HG02759 (cell line): ENCODE measurements around the gene INPP4B.

Experiments
- ATAC-seq: cut with Tn5 transposase; IDR thresholded peaks from one replicate; pipeline ENCODE4 v1.9.1; 2021; ENCODE audit warnings: mild to moderate bottlenecking, moderate library complexity; ENCODE audit not compliant: unreplicated experiment

Gene INPP4B

DNA sequence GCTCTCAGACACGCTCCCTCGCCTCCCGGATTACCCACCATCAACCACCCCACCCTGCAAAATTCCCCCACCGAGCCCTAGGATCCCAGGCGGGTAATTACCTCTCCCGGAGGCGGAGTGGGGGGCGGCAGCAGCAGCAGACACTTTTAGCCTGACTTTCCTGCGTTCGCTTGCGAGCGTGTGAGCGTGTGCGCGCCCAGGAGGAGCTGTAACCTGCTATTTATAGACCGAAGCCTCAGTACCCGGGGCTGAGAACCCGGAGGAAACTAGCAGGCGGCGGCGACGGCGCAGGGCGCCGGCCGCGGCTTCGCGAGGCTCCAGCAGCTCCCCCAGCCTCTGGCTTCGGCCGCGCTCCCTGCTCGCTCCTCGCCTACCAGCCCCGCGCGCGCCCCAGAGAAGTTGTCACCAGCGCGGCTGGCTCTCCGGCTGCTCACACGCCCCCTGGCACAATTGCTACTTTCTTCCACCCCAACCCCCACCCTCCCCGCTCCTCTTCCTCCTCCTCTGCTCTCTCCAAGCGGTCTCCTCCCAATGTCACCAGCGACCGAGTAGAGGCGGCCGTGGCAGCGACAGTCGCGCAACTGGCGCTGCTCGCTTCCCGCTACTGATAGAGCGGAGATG lies at the start of gene INPP4B:
Gene INPP4B (minus strand): TSS at position 194 of the 621 bp plus-strand sequence.
- no peak for ATAC-seq

- no peak for ATAC-seq
Measured at GRCh38 chr4:142893012-142893411, 46.9 kb upstream of the INPP4B start.

GRCh38 chr4:142886566-142886965 lies 40.5 kb upstream of the INPP4B start:
- ATAC-seq = no peak

DNA sequence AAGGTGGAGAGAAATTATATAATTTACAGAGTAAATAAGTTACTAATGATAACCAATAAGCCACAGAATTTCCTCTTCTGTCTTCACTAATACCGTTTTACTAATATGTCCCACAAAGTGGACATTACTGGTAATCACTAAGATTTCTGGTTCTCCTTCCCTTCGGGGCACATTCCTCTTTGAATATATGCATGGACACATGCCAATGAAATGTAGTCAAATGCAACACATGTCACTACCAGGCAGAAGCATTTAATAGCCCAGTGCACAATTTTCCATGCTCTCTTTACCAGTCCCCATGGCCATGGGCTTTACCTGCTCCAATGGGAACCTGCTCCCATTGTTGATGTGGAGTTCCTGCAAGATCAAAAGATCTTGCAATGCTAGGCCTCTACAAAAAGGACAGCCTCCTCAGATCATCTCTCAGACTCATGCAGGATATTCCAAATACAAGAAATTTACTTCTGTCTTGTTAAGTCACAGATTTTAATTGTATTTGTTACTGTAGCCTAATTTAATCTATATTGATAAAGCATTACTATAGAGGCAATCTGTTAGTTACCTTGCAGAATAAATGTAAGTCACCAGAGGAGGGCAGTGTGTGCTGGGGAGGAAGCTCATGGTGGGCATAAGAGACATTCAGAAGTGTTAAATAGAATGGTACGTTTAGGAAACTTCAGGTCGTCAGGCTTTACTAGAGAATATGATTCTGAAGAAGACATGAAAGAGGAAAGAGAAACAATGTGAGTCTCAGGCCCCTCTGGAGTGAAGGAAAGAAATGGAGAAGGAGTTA lies 37.1 kb upstream of the INPP4B start:
- ATAC-seq = no peak

DNA sequence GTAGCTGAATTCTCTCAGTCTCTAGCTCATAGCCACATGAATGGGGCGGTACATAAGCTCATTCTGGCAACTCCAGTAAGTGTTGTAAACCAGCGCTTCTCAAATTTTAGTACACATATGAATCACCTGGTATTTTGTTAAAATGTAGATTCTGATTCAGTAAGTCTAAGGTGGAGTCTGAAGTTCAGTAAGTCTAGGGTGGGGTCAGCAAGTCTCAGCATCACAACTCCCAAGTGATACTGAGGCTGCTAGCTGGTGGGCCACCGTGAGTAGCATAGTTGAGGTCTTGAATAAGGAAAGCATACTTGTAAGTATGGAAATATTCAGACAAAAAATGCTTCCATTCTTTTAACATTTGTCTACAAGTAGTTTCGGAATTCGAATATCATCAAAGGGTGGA lies 36.1 kb upstream of the INPP4B start:
- ATAC-seq = no peak

DNA sequence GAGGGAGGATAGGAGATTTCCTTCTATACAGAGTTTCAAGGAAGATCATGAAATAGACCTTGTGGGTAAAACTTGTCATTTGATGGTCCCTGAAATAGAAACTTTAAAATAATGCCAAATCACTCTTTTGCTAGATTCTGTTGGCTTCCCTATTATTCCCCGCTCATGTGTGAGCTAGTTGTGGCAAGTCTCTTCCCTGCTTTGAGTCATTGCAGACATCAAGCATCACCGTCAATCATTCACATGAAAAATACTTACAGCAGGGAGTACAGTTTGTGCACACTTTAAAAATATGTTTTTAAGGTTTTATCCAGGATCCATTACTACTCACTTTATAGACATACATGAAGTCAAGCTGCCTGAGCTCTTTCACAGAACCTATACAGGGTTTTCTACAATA lies 35.2 kb upstream of the INPP4B start:
- ATAC-seq = no peak

- ATAC-seq = no peak
Measured at GRCh38 chr4:142875117-142875516, 29.0 kb upstream of the INPP4B start.

- no peak for ATAC-seq
Measured at GRCh38 chr4:142874684-142875083, 28.6 kb upstream of the INPP4B start.

GRCh38 chr4:142866685-142867084 lies 20.6 kb upstream of the INPP4B start:
- ATAC-seq = no peak

DNA sequence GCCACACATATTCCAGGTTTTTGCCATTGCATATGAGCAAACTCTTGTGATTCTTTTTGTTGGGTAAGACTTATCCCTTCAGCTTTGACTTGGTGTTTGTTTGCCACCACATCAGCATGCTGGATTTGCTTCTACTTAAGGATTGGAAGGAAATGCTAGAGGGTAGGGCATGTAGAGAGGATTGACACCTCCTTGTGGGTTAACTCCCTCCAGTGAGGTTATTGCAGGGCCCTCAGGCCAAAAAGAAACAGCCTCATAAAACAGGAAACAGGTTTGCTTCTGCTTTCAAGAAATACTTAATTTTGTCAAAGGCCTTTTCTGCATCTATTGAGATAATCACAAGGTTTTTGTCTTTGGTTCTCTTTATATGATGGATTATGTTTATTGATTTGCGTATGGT lies 15.2 kb upstream of the INPP4B start:
- ATAC-seq = no peak

- no peak for ATAC-seq
Measured at GRCh38 chr4:142858965-142859364, 12.9 kb upstream of the INPP4B start.

DNA sequence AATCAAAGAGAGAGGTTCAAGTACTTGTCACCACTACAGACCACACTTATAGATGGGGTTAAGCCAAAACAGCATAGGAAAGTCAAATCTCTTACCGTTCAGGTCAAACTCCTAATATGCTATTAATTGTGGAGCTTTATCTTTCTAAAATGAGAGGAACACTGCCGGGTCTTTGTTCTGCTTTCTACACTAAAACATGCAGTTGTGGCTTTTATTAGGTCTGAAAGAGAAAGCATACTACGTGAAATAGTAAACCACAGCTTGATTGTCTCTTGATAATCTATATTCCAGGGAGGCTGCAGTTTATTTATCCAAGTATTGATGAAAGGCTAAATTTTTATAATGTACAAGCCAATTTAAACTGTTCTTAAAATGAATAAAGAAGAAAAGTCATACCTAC lies 12.3 kb upstream of the INPP4B start:
- no peak for ATAC-seq

DNA sequence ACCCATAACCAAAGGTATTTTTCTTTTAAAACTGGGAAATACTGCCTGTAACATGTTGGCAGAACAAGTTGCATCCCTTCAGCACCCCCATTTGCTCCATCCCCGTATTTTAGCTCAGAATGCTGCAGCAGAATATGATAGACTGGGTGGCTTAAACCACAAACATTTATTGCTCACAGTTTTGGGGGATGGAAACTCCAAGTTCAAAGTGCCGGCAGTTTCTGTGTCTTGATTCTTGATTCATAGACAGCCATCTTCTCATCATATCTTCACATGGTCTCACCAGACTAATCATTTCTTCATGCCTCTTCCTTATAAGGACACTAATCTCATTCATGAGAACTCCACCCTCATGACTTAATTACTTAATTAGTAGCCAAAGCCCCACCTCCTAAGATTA lies 10.5 kb upstream of the INPP4B start:
- ATAC-seq = no peak

DNA sequence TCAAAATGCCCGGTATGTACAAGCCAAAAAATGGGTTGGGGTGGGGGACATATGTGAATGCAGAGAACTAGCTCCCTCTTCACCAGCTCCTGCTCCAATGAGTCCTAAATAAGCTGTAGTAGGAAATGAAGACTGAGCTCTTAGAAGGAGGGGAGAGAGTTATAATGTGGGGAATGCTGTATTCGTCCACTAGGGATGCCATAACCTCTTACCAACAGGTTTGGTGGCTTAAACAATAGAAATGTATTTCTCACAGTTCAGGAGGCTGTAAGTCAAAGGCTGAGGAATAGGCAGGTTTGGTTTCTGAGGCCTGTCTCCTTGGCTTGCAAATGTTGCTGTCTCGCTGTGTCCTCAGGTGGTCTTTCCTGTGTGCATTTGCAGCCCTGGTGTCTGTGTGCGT lies 4.4 kb upstream of the INPP4B start:
- ATAC-seq = no peak

DNA sequence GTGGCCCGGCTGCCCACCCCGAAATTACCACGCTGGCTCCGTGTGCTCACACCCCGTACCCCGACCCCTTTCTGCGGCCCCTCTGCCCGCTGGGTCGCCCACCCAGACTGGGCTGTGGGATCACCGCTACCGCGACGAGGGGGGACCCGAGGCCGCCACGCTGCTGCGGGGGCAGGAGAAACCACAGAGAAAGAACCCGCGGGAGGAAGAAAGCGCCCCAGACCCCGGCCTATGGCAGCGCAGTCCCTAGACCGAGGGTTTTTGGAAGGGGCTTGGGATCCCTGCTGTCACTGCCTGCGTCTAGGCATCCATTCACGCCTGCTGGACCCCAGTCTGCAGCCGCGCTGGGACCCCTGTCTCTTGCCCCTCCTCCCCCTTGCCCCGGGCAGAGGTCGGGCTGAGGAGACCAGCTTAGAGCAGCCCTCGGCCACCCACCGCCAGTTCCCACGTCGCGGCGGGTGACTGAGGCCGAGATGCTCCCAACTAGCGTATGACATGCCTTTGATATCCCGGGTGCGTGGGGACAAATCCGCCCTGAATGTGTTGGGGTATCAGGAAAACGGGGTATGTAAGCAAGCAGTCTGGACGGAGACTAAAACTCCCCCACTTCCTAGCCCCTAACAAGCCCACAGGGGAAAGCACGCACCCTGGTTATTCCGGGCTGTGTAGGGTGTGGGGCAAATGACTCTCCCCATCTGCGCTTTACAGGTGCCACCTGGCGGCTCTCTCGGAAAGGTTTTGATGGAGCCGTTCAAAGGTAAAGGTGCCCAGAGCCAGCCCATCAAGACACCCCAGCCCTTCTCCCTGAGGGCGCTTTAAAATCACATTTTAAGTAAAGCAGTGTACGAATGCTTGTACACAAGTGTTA lies 862 bp upstream of the INPP4B start:
- peak; percentile 67 for ATAC-seq

DNA sequence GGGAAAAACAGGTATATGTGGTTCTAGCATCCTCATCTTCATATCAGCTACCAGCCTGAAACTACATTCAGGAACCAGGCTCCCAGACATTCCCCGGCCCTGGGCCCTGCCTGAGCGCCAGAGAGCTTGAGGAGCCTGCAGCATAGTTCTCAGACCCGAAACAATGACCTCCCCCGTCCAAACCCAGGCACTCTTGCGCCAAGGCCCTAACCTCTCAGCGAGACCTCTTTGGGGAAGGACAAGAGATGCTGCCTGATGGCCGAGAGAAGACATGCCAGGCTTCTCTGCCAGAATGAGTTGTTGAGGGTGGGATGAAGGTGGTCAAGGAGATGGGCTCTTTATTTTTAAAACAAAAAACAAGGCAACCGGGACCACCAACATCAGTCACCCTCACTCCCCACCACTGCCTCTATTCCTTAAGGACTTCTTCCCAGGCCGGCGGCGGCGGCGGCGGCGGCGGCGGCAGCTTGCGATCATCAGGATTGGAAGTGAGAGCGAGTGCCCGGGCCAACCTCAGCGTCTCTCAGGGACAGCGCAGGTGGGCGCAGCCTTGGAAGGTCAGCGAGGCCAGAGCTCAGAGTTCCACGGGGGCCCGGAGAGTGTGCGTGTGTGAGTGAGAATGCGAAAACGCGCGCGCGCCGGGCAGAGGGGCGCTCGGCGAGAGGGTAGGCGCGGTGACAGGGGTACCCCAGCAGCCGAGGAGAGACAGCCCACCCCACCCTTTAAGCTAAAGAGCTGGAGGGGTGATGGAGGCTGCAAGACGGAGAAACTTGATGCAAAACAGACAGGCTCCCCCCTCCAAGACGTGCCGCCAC lies 601 bp downstream of the INPP4B start:
- no peak for ATAC-seq

GRCh38 chr4:142844782-142845181 lies 1.3 kb downstream of the INPP4B start:
- no peak for ATAC-seq

DNA sequence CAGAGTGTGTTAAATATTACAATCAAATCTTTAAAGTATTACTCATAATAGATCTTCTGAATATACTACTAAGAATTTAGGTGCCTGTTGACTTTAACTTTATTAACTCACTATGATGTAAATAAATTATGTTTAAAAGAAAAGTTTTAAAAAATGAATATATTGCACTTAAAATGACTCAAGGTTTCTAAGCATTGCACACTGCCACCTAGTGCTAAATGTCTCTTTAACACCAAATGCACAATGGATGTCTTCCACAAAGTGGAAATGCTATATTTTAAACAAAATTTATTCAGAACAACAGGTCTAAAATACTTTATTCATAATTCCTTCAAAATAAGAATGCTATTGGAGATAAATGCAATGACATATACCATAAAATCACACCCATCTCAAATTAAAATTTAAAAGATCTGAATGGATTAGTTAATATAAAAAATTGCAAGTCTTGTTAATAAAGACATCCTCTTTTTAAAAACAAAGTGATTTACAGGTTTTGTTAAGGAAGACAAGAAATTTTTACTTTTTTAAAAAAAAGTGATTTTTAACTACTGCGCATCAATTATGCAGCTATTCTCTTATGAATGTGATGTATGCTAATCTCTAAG lies 5.5 kb downstream of the INPP4B start:
- no peak for ATAC-seq

DNA sequence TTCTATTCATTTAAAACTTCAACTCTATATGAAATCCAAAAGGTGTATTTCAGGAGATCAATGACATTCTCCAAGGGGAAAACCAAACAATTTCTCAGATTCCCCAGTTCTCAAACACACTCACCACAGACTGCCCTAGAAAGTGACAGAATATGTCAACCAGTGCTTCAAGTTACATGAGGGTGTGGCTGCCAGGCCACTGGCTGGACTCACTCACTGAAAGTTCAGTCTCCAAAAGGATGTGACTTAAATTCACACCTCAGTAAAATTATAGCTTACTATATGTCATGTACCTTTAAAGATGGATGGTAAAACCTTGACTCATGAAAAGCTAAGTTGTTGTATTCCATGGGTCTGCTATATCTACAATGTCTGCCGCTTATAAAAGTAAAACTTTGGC lies 7.3 kb downstream of the INPP4B start:
- ATAC-seq = no peak

GRCh38 chr4:142832022-142832421 lies 14.1 kb downstream of the INPP4B start:
- no peak for ATAC-seq
